ENCODE data around the gene SCAF8. TPM values are rescaled to one million over a fixed set of nuclear protein-coding genes. Genes with fewer than 3 reads are reported as not detected.
A peak's percentile ranks its signal among the peaks of the same experiment; 100 is the strongest.

The SCAF8 gene
- total RNA-seq, 1 donor from 2014 or later, result 46.1 TPM

DNA sequence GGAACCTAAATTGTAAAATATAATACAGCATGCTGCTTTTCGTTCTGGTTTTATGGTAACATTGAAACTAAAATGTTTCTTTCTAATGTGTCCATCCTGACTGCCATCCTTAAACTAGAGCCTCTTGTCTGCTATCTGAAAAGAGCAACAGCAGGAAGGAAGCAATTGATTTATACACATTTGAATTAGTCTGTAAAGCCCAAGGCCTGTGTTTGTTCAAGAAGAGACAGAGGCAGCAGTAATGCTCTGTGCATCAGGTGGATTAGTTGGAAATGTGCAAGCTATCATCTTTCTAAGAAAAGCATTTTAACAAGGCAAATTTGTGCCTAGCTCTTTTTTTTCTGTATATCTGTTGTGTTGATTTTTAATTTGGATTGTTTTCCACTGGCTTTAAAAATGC, 128.6 kb downstream of the SCAF8 start:
- Mint-ChIP-seq H3K4me1 (ENCODE audit: unreplicated experiment) (peaks cover 24% of the 10 kb centered on the region), H3K9me3 (ENCODE audit: unreplicated experiment) (no peaks in the 10 kb centered on the region), H3K36me3 (ENCODE audit: unreplicated experiment) (peaks cover 9% of the 10 kb centered on the region), H3K27me3 (ENCODE audit: unreplicated experiment) (no peaks in the 10 kb centered on the region), H3K4me3 (ENCODE audit: unreplicated experiment) (no peak overlapping the region), H3K27ac (ENCODE audit: unreplicated experiment) (no peak overlapping the region)
- no peak for DNase-seq (ENCODE audit: extremely low spot score, unreplicated experiment)
- TF ChIP-seq, protein P1, sequence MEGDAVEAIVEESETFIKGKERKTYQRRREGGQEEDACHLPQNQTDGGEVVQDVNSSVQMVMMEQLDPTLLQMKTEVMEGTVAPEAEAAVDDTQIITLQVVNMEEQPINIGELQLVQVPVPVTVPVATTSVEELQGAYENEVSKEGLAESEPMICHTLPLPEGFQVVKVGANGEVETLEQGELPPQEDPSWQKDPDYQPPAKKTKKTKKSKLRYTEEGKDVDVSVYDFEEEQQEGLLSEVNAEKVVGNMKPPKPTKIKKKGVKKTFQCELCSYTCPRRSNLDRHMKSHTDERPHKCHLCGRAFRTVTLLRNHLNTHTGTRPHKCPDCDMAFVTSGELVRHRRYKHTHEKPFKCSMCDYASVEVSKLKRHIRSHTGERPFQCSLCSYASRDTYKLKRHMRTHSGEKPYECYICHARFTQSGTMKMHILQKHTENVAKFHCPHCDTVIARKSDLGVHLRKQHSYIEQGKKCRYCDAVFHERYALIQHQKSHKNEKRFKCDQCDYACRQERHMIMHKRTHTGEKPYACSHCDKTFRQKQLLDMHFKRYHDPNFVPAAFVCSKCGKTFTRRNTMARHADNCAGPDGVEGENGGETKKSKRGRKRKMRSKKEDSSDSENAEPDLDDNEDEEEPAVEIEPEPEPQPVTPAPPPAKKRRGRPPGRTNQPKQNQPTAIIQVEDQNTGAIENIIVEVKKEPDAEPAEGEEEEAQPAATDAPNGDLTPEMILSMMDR (IDR thresholded peaks at IDR 0.05), result no peak

DNA sequence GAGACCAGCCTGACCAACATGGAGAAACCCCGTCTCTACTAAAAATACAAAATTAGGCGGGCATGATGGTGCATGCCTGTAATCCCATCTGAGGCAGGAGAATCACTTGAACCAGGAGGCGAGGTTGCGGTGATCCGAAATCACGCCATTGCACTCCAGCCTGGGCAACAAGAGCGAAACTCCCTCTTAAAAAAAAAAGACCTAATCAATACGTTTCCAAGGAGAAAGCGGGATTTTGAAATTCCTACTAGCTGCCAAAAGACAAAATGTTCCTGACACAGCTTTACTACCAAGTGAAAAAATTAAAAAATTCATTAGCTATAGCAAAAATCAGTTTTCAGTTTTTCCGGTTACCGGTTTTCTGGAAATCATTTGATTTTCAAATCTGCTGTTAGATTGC, 129.3 kb downstream of the SCAF8 start:
- peaks cover 24% of the 10 kb centered on the region for H3K4me1 Mint-ChIP-seq (ENCODE audit: unreplicated experiment)

DNA sequence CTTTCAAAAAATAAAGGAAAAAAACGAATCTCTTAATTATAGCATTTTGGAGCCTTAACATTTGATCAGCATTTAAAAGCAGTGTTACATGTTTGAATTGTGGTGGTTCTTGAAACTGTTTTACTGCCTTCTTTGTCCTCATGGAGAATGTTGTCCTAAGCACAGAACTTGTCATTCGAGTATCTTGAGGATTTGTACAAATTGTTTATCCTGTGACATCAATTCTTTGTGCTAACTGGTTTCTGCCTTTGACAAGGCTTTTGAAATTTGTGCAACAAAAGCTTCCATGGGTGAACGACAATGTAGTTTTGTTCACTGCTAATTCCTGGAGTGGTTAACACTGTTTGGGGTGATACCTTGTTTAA, 130.8 kb downstream of the SCAF8 start:
- Mint-ChIP-seq H3K27me3 (ENCODE audit: unreplicated experiment) (no peaks in the 10 kb centered on the region), H3K4me3 (ENCODE audit: unreplicated experiment) (no peak overlapping the region), H3K9me3 (ENCODE audit: unreplicated experiment) (no peaks in the 10 kb centered on the region), H3K27ac (ENCODE audit: unreplicated experiment) (peak overlapping the region; percentile 3), H3K4me1 (ENCODE audit: unreplicated experiment) (peaks cover 27% of the 10 kb centered on the region), H3K36me3 (ENCODE audit: unreplicated experiment) (peaks cover 9% of the 10 kb centered on the region)
- no peak for DNase-seq (ENCODE audit: extremely low spot score, unreplicated experiment)
- TF ChIP-seq, protein P1 (IDR thresholded peaks at IDR 0.05), result no peak

More for the DNA sequence above, 129.3 kb downstream of the SCAF8 start:
- Mint-ChIP-seq H3K27me3 (ENCODE audit: unreplicated experiment) (no peaks in the 10 kb centered on the region), H3K4me3 (ENCODE audit: unreplicated experiment) (no peak overlapping the region), H3K36me3 (ENCODE audit: unreplicated experiment) (peaks cover 9% of the 10 kb centered on the region), H3K9me3 (ENCODE audit: unreplicated experiment) (no peaks in the 10 kb centered on the region), H3K27ac (ENCODE audit: unreplicated experiment) (no peak overlapping the region)
- TF ChIP-seq, protein P1 (IDR thresholded peaks at IDR 0.05), result no peak
- DNase-seq (ENCODE audit: extremely low spot score, unreplicated experiment), result no peak

DNA sequence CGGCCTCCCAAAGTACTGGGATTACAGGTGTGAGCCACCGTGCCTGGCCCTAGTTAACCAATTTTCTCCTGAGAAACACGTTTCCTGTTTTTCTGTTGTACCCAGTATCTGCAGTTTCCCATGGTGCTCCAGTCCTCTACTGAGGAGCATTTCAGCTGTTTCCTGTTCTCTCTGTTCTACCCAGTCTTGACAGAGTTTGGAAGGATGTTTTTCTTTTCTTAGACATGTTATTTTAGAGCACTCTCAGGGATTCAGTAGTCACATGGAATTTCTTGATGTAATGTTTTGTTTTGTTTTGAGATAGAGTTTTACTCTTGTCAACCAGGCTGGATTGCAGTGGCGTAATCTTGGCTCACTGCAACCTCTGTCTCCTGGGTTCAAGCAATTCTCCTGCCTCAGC, 132.1 kb downstream of the SCAF8 start:
- Mint-ChIP-seq H3K4me1 (ENCODE audit: unreplicated experiment) (peaks cover 30% of the 10 kb centered on the region), H3K9me3 (ENCODE audit: unreplicated experiment) (no peaks in the 10 kb centered on the region), H3K4me3 (ENCODE audit: unreplicated experiment) (no peak overlapping the region), H3K27me3 (ENCODE audit: unreplicated experiment) (no peaks in the 10 kb centered on the region), H3K27ac (ENCODE audit: unreplicated experiment) (peak overlapping the region; percentile 73), H3K36me3 (ENCODE audit: unreplicated experiment) (peaks cover 9% of the 10 kb centered on the region)
- DNase-seq (ENCODE audit: extremely low spot score, unreplicated experiment), result no peak
- TF ChIP-seq, protein P1 (IDR thresholded peaks at IDR 0.05), result no peak

DNA sequence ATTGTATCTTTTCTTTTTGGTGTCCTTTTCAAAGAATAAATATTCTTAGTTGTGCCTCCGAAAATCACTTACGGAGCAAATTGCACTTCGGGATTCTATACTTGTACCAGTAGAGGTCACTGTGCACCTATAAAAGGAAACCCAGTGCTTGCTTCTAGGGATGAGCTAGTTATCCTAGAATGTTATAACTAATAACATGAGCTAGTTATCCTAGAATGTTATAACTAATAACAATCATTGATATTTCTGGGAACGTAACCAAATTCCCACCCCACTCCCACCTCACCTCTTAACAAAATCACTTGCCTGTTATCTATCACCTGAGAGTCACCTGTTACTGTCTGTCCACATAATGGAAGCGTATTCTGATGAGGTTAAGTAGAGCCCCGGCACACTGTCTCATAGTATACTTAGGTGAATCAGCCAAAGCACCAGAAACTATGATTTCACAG, 135.0 kb downstream of the SCAF8 start:
- H3K27me3 Mint-ChIP-seq (ENCODE audit: unreplicated experiment), result no peaks in the 10 kb centered on the region
- no peak overlapping the region for H3K4me3 Mint-ChIP-seq (ENCODE audit: unreplicated experiment)
- no peak for DNase-seq (ENCODE audit: extremely low spot score, unreplicated experiment)
- no peaks in the 10 kb centered on the region for H3K9me3 Mint-ChIP-seq (ENCODE audit: unreplicated experiment)
- peaks cover 7% of the 10 kb centered on the region for H3K36me3 Mint-ChIP-seq (ENCODE audit: unreplicated experiment)
- peaks cover 28% of the 10 kb centered on the region for H3K4me1 Mint-ChIP-seq (ENCODE audit: unreplicated experiment)
- H3K27ac Mint-ChIP-seq (ENCODE audit: unreplicated experiment), result no peak overlapping the region
- TF ChIP-seq, protein P1 (IDR thresholded peaks at IDR 0.05), result peak; percentile 82

Measured in osteocyte (in vitro differentiated cells).